GM21423 (cell line): ENCODE results near the gene TUBGCP2.
"Not testable (repeated sequence)": the region's sequence is repeated elsewhere in the genome, so short reads cannot be mapped to it uniquely, and the experiment has no call there.

Source experiments
- ATAC-seq: cut with Tn5 transposase; IDR thresholded peaks from one replicate; pipeline ENCODE4 v1.9.1; 2021; ENCODE audit warnings: mild to moderate bottlenecking, moderate library complexity; ENCODE audit not compliant: unreplicated experiment

The TUBGCP2 gene

GRCh38 chr10:133326745-133327650 lies 18.3 kb upstream of the TUBGCP2 start:
- no peak for ATAC-seq

- ATAC-seq = no peak
These were observed 17.5 kb upstream of the TUBGCP2 start for GRCh38 chr10:133326223-133326551.

- no peak for ATAC-seq
These were observed 17.0 kb upstream of the TUBGCP2 start for GRCh38 chr10:133325440-133326222.

- no peak for ATAC-seq
These were observed 16.2 kb upstream of the TUBGCP2 start for GRCh38 chr10:133324857-133325260.

- no peak for ATAC-seq
These were observed 15.6 kb upstream of the TUBGCP2 start for GRCh38 chr10:133324198-133324792.

GRCh38 chr10:133322064-133322709 lies 13.5 kb upstream of the TUBGCP2 start:
- ATAC-seq = not testable (repeated sequence)

GRCh38 chr10:133320852-133321422 lies 12.3 kb upstream of the TUBGCP2 start:
- ATAC-seq = not testable (repeated sequence)

- peak; percentile 89 for ATAC-seq
These were observed 9.9 kb upstream of the TUBGCP2 start for GRCh38 chr10:133318494-133319127.

- no peak for ATAC-seq
These were observed 8.1 kb upstream of the TUBGCP2 start for GRCh38 chr10:133316732-133317131.

- no peak for ATAC-seq
These were observed 7.6 kb upstream of the TUBGCP2 start for GRCh38 chr10:133316266-133316665.

GRCh38 chr10:133315847-133316246 lies 7.2 kb upstream of the TUBGCP2 start:
- no peak for ATAC-seq

- no peak for ATAC-seq
These were observed 6.2 kb upstream of the TUBGCP2 start for GRCh38 chr10:133314911-133315310.

- ATAC-seq = no peak
These were observed 4.5 kb upstream of the TUBGCP2 start for GRCh38 chr10:133313192-133313591.

GRCh38 chr10:133312769-133313145 lies 4.1 kb upstream of the TUBGCP2 start:
- ATAC-seq = no peak

GRCh38 chr10:133312016-133312768 lies 3.5 kb upstream of the TUBGCP2 start:
- ATAC-seq = no peak

GRCh38 chr10:133311570-133311969 lies 2.9 kb upstream of the TUBGCP2 start:
- ATAC-seq = no peak

- ATAC-seq = no peak
These were observed 2.1 kb upstream of the TUBGCP2 start for GRCh38 chr10:133310789-133311188.

- no peak for ATAC-seq
These were observed 1.7 kb upstream of the TUBGCP2 start for GRCh38 chr10:133310399-133310755.

- no peak for ATAC-seq
These were observed 1.2 kb upstream of the TUBGCP2 start for GRCh38 chr10:133309720-133310398.
